Iris pigment epithelial cell (primary cell): ENCODE results near the gene RSPH1.

ENCODE experiments used
- DNase-seq: peaks from one replicate; pipeline ENCODE4 v3.0.0-alpha.2; 2011; ENCODE audit warnings: low read depth

The RSPH1 gene

GRCh38 chr21:42496120-42496838 lies at the start of gene RSPH1:
Gene RSPH1 (minus strand): TSS chr21:42496224. CDS start chr21:42496186, 38 bp downstream.
- peak; percentile 97 for DNase-seq

GRCh38 chr21:42545745-42546144 lies 49.7 kb upstream of the RSPH1 start:
- no peak for DNase-seq

DNA sequence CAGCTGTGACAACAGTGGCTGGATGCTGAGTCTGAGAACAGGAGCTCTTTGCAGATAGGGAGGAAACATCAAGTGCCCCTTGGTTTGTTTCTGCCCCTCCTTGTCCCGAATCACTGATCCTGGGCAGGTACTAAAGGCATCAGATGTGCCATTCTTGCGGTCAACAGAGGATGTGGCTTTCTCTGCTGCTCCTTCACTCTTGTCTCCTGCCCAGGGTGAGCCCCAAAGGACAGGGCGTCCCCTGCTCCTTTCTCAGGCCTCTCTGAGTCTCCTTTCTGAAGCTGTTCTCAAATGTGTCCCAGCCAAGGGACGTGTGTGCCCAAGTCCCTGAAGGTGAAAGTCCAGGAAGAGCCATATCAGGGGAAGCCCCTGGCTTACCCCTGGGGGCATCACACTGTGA lies 49.3 kb upstream of the RSPH1 start:
- DNase-seq = no peak

- no peak for DNase-seq
Observed at GRCh38 chr21:42544544-42544943, 48.5 kb upstream of the RSPH1 start.

GRCh38 chr21:42543106-42543847 lies 47.3 kb upstream of the RSPH1 start:
- no peak for DNase-seq

DNA sequence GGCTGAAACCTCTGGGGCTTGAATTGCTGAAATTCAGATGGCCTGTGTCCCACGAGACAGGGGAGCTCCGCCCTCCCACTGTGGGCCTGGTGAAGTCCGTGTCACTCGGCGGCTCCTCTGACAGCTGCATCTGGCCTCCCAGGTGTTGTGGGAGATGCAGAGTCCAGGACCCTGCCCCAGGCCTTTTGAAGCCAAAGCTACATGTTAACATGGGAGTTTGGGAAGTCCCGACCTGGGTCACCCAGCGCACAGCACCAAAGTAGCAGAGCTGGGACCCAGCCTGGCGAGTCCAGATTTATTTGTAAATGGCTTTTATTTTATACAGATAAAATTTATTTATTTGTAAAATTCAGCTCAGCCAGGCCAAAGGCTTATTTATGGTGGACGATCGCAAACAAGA lies 46.6 kb upstream of the RSPH1 start:
- DNase-seq = no peak

DNA sequence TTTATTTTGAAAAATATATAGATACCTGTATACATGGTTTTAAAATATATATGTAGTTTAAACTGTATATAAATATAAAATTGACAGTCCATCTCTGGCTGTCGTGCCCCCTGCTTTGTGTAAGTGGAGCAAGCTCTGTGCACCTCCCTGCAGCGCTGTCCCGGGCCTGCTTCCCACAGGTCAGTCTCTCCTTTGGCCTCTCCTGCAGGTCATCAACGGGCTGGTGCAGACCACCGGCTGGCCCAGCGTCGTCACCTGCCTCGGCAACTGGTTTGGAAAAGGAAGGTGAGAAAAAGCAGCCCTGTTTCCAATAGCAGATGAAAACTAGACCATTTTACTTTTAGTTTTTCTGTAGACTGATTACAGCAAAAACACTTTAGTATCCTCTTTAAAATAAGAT lies 46.2 kb upstream of the RSPH1 start:
- DNase-seq = no peak

- no peak for DNase-seq
Observed at GRCh38 chr21:42541618-42542017, 45.6 kb upstream of the RSPH1 start.

GRCh38 chr21:42541174-42541573 lies 45.1 kb upstream of the RSPH1 start:
- no peak for DNase-seq

- DNase-seq = no peak
Observed at GRCh38 chr21:42540396-42540795, 44.4 kb upstream of the RSPH1 start.

GRCh38 chr21:42539931-42540343 lies 43.9 kb upstream of the RSPH1 start:
- no peak for DNase-seq

DNA sequence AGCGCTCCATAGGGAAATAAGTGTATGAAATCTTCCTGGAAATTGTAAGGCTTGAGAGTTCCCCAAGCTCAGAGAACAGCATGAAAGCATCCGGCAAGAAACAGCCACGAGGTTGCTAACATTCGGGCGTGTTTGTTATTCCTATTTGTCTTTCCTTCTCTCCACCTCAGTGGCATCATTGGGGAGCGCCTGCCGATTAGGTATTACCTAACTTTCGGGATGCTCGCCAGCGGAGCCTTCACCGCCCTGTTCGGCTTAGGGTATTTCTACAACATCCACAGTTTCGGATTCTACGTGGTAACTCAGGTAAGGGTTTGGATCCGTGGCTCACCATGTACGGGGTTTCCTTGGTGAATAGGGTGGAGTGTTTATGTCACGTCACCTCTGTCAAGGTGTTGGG lies 43.3 kb upstream of the RSPH1 start:
- no peak for DNase-seq

GRCh38 chr21:42538479-42539275 lies 42.7 kb upstream of the RSPH1 start:
- no peak for DNase-seq

DNA sequence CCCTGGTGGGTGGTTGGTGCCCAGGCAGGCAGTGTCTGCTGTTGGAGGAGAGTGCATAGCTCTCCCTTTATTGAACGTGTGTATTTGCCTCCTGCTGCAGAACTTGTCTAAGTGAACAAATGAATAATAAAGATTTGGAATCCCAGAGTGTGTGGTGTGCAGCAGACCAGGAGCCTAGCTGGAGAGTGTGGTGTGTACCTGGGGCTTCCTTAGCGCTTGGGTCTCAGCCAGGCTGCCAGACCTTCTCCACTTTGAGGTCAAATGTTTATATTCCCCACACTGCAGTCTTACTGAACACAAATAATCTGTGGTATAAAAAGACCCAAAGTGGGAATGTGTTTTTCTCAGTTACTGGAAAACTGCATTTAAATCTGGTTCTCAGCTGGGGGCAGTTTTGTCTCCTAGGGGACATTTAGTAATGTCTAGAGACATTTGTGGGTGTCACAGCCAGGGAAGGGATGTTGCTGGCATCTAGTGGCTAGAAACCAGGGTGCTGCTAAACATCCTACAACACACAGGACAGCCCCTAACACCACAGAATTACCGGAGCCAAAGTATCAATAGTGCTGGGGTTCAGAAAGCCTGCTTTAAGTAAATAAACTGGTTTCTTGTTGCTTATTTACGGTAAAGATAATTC lies 41.2 kb upstream of the RSPH1 start:
- no peak for DNase-seq

DNA sequence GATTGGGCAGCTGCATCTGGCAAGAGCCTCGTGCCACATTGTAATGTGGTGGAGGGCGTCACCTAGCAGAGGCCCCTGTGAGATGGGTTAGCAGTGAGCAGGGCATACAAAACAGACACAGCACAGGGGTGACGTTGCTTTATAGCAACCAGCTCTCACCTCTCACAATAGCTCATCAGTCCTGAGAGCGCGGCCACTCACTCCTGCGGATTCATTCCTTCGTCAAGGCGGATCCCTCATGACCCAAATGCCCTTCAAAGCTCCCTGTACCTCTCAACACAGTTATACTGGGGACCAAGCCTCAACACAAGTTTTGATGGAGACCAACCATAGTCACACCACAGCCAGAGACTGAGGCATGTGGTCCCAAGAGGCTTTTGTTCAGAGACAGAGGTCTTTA lies 40.6 kb upstream of the RSPH1 start:
- DNase-seq = no peak

GRCh38 chr21:42535602-42536171 lies 39.7 kb upstream of the RSPH1 start:
- DNase-seq = no peak

DNA sequence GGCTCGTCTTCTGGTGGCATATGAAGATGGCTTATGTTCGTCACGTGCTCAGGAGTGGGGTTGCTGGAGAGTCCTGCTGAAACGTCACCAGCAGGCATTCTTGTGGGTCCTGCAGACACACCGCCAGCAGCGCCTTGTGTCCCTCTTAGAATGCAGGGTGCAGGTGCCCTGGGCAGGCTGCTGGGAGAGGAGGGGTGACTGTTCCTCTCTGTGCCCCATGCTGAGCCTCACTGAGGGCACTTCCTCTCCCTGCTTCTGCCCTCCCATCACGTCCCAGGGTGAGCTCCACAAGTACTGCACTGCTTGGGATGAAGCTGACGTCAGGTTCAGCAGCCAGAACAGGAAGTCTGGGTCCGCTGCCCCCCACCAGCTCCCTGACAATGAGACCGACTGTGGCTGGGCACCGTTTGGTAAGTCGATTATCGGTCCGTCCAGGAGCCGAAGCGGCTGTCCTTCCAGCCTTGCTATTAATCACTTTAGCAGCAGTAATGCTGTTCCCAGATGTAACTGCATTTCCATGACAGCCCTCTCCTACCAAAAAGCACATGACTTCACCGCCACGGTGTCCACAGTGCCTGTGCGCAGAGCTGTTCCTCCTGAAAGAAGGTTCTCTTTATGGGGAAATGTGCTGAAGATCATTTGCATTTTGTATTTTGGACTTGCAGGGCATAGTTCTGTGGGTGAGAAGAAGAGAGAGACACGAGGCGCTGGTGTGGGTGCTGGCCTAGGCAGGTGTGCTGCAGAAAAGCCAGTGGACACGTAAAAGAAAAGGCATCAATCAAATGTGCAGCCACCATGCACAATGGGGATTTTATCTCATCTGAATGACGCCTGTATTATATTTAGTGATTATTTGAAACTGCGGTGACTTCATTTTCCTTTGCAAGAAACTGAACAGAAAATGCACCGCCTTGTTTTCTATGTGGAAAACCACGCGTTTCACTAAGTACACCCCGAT lies 38.7 kb upstream of the RSPH1 start:
- no peak for DNase-seq

GRCh38 chr21:42533963-42534355 lies 37.9 kb upstream of the RSPH1 start:
- DNase-seq = no peak

- DNase-seq = no peak
Observed at GRCh38 chr21:42533306-42533962, 37.4 kb upstream of the RSPH1 start.

- no peak for DNase-seq
Observed at GRCh38 chr21:42532466-42533181, 36.6 kb upstream of the RSPH1 start.
